NCI-H524 treated with DMSO at 0.1 percent for 48 hours (cell line): ENCODE data around the gene CTTN.
"Not testable (repeated sequence)": the region's sequence is repeated elsewhere in the genome, so short reads cannot be mapped to it uniquely, and the experiment has no call there.

ENCODE experiments used
- DNase-seq: peaks from one replicate; lab custom pipeline; 2025; lab: John Stamatoyannopoulos, UW

The CTTN gene

GRCh38 chr11:70381872-70382861 lies 16.2 kb upstream of the CTTN start:
- no peak for DNase-seq

- DNase-seq, result no peak
Measured at GRCh38 chr11:70383664-70384565, 14.4 kb upstream of the CTTN start.

GRCh38 chr11:70384566-70385152 lies 13.7 kb upstream of the CTTN start:
- no peak for DNase-seq

DNA sequence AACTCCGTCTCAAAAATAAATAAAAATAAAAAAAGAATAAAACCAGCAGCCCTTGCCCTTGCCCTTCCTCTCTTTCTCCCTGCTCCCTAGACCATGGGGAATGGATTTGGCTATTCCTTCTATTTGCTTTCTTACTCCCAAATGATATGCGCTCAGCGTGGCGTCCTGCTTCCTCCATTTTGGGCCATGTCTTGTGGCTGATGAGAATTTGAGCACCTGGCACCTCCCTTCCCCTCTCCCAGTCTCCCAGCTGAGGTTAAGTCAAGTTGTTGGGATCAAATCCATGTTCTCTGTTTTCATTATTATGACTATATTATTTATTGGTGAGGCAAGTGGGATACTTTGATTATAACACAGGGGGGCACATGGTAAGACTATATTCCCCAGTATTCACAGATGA lies 10.8 kb upstream of the CTTN start:
- no peak for DNase-seq

DNA sequence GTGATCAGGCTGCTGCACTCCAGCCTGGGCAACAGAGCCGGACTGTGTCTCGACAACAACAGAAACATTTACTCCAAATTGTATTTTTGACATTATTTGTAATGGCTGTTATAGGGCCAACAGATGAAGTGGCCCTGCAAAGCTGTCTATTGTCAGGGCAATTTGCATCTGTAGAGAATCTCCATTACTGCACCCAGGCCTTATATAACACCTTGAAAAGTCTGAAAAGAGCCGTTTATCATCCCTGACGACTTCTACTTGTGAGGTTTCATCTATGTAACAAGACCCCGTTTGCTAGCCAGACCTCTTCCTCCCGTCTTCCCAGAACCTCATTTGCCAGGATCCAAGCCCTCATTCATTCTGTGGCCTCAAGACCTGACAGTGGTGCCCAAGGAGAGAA lies 9.1 kb upstream of the CTTN start:
- DNase-seq, result no peak

DNA sequence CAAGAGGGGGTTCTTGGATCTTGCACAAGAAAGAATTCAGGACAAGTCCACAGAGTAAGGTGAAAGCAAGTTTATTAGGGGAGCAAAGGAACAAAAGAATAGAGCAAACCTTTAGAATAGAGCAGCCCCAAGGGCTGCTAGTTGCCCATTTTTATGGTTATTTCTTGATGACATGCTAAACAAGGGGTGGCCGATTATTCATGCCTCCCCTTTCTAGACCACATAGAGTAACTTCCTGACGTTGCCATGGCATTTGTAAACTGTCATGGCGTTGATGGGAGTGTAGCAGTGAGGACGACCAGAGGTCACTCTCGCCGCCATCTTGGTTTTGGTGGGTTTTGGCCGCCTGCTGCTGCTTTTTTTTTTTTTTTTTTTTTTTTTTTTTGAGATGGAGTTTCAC lies 7.4 kb upstream of the CTTN start:
- not testable (repeated sequence) for DNase-seq

DNA sequence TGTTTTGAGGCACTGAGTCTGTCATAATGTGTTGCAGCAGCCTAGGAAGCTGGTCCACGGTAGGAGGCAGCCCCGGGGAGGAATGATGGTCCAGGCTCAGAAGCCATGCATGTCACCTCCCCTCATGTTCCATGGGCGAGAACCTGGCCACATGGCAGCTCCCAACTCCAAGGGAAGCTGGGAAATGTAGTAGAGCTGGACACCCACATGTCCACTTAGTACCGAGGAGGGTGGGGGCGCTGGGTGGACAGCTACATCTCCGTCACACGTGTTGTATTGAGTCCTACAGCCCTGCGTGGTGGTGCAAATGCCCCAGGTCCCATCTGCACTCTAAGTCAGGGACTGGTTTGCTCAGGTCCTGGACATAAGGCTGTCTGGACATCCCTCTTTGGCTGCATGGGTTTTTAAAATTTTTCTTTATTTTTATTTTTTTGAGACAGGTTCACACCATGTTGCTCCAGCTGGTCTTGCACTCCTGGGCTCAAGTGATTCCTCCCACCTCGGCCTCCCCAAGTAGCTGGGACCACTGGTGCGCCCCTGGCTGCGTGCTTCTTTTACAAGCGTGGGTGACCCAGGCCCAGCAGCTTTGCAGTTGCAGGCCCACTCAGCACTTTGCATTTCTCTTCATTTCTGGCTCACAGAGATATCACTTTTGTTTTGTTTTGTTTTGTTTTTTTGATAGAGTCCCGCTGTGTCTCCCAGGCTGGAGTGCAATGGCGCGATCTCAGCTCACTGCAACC lies 3.9 kb upstream of the CTTN start:
- DNase-seq, result no peak

DNA sequence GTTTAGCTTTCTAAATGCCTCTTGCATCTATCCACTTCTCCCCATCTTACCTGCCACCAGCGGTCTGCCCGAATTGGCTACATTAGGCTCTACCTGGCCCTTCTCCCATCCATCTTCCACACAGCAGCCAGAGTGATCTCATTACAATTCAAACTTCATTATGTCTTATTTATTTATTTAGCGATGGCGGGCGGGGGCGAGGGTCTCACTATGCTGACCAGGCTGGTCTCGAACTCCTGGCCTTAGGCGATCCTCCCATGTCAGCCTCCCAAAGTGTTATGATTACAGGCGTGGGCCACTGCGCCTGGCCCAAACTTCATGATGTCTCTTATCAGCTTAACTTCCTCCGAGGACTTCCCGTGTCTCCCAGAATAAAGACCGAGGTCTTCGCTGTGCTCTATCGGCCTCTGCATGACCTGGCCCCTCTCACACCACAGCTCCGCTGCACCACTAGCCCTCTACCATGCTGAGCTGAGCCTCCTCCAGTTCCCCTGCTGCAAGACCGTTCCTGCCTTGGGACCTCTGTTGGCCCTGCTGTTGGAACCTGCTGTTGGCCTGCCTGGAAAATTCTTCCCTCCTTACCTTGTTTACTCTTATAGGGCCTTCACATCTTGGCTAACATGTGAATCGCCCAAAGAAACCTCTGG lies 870 bp upstream of the CTTN start:
- no peak for DNase-seq

GRCh38 chr11:70398834-70399680 lies 728 bp downstream of the CTTN start:
- no peak for DNase-seq

- no peak for DNase-seq
Measured at GRCh38 chr11:70399681-70400112, 1.4 kb downstream of the CTTN start.

DNA sequence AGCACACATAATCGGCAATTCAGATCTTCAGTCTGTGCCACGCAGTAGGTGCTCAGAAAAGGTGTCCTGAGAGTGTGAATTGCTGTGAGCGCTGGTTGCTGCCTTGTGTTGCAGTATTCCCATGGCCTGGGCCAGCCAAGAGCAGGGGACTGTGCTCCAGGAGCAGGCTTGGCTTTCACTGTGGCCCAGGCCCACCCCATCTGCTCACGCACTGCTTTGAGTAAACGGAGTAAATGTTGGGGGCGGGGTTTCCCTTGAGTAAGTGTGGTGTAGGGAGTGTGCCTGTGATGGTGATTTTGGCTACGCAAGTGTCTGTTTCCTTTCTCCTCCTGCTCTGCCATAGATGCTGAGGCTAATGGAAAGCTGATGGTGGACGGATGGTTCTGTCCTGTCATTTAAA lies 2.3 kb downstream of the CTTN start:
- DNase-seq, result no peak

DNA sequence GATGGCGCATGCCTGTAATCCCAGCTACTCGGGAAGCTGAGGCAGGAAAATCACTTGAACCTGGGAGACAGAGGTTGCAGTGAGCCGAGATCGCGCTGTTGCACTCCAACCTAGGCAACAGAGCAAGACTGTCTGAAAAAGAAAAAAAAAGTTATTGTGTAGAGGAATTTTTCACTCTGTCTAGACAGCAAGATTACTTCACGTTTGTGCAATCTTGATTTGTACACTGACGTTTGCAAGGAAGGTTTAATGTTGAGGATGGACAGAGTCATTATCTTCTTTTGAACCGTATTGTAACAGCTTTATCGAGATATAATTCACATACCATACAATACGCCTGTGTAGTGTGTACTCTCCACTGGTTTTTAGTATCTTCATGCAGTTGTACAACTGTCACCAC lies 3.7 kb downstream of the CTTN start:
- no peak for DNase-seq

- no peak for DNase-seq
Measured at GRCh38 chr11:70402685-70403084, 4.4 kb downstream of the CTTN start.

- DNase-seq, result no peak
Measured at GRCh38 chr11:70404244-70404643, 5.9 kb downstream of the CTTN start.

- no peak for DNase-seq
Measured at GRCh38 chr11:70405679-70406395, 7.5 kb downstream of the CTTN start.

- DNase-seq, result no peak
Measured at GRCh38 chr11:70407121-70407520, 8.8 kb downstream of the CTTN start.

GRCh38 chr11:70407814-70408213 lies 9.5 kb downstream of the CTTN start:
- no peak for DNase-seq

DNA sequence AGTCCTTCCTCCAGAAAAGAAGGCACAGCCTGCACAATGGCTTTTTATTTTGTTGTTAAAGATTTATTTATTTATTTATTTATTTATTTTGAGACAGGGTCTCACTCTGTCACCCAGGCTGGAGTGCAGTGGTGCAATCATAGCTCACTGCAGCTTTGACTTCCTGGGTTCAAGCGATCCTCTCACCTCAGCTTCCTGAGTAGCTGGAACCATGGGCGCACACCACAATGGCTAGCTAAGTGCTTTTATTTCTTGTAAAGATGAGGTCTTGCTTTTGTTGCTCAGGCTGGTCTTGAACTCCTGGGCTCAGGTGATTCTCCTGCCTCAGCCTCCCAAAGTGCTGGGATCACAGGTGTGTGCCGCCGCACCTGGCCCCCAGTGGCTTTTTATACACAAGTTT lies 10.0 kb downstream of the CTTN start:
- DNase-seq, result not testable (repeated sequence)

DNA sequence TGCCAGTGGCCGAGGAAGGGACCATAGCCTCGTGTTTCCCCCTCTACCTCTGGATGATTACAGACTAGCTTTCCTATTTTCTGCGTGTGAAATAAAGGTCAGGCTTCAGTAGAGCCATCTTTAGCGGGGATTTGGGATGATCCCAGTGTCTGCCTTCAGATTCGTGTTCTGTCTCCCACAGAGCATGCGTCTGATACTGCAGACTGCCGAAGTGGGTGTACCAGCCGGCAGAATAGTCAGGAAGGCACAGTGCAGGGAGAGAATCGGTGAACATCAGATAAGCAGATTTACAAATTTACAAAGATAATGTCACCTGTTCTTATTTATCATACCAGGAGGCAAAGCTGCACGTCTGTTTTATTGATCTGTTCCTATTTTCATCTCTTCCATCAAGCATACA lies 11.1 kb downstream of the CTTN start:
- DNase-seq, result no peak

GRCh38 chr11:70409871-70410270 lies 11.5 kb downstream of the CTTN start:
- DNase-seq, result no peak
